GM12892 (cell line): Measurements from ENCODE around the gene PKIB.
"Not testable (repeated sequence)": the region's sequence is repeated elsewhere in the genome, so short reads cannot be mapped to it uniquely, and the experiment has no call there.

Experiments
- POLR2AphosphoS5 ChIP-seq: IDR thresholded peaks from 2 replicates; pipeline ENCODE4 v1.6.1; 2011; ENCODE audit warnings: low read depth, low read length, control low read depth
- TAF1 ChIP-seq: IDR thresholded peaks from 2 replicates; pipeline ENCODE4 v1.6.1; 2011; ENCODE audit warnings: low read depth, mild to moderate bottlenecking, control low read depth, low read length, borderline replicate concordance

DNA sequence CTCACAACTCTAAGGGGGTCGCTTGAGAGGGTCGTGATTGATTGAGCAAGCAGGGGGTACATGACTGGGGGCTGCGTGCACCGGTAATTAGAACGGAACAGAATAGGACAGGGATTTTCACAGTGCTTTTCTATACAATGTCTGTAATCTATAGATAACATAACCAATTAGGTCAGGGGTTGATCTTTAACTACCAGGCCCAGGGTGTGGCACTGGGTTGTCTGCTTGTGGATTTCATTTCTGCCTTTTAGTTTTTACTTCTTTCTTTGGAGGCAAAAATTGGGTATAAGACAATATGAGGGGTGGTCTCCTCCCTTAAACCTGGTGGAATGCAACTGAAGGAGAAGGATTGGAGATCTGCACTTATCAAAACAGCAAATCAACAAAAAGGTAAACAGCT is 138.7 kb downstream of the PKIB start:
- TF ChIP-seq TAF1, POLR2AphosphoS5: not testable (repeated sequence)
